Gastrocnemius medialis (tissue), 4 donors: ENCODE measurements around the gene ZNF76.

ENCODE experiments used
- POLR2A ChIP-seq, 2 donors: fragments of 450-650 bp; IDR thresholded peaks; one replicate each; pipeline ENCODE4 v1.6.1; 2017; ENCODE audit warnings: antibody characterized with exemption in 2 of 2, mild to moderate bottlenecking in 2 of 2, moderate library complexity in 2 of 2
- TF ChIP-seq, protein P1 (sequence below), 5 experiments: fragments of 450-650 bp in 3 of 5; fragments of 200-600 bp in 2 of 5; sonication (generic) in 2 of 5; IDR thresholded peaks in 4 of 5; conservative IDR thresholded peaks in 1 of 5; 1 replicate in 4 of 5; 2 replicates in 1 of 5; pipeline ENCODE4 v1.5.1; 2016 to 2019; ENCODE audit warnings: antibody characterized with exemption in 5 of 5, mild to moderate bottlenecking in 3 of 5, moderate library complexity in 3 of 5

DNA sequence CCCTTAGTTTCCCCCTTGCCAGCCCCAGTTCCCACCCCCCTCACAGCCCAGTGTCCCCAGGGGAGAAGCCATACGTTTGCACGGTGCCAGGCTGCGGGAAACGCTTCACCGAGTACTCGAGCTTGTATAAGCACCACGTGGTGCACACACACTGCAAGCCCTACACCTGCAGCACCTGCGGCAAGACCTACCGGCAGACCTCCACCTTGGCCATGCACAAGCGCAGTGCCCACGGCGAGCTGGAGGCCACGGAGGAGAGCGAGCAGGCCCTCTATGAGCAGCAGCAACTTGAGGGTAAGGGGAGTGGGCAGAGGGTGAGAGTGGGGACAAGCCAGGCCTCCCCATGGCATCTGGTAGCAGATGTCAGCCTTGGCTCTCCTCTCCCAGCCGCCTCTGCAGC lies 33.0 kb downstream of the ZNF76 start:
- TF ChIP-seq, protein P1, sequence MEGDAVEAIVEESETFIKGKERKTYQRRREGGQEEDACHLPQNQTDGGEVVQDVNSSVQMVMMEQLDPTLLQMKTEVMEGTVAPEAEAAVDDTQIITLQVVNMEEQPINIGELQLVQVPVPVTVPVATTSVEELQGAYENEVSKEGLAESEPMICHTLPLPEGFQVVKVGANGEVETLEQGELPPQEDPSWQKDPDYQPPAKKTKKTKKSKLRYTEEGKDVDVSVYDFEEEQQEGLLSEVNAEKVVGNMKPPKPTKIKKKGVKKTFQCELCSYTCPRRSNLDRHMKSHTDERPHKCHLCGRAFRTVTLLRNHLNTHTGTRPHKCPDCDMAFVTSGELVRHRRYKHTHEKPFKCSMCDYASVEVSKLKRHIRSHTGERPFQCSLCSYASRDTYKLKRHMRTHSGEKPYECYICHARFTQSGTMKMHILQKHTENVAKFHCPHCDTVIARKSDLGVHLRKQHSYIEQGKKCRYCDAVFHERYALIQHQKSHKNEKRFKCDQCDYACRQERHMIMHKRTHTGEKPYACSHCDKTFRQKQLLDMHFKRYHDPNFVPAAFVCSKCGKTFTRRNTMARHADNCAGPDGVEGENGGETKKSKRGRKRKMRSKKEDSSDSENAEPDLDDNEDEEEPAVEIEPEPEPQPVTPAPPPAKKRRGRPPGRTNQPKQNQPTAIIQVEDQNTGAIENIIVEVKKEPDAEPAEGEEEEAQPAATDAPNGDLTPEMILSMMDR (IDR thresholded peaks at IDR 0.05 in 4 of 5, conservative IDR thresholded peaks at IDR 0.05 in 1 of 5), result no peak
- no peak for TF ChIP-seq POLR2A (IDR thresholded peaks at IDR 0.05)
